HUDEP-2 (cell line): ENCODE results near the gene SELENOS.

Experiments
- DNase-seq, 76 experiments: peaks; one replicate each; lab custom pipeline; 2025; ENCODE audit not compliant: unreplicated experiment in 76 of 76; lab: John Stamatoyannopoulos, UW

The SELENOS gene

GRCh38 chr15:101252836-101253235 is 24.4 kb downstream of the SELENOS start:
- DNase-seq = no peak

GRCh38 chr15:101251830-101252820 is 25.2 kb downstream of the SELENOS start, which contains the start of gene CHSY1:
TSS of gene CHSY1 (minus strand) at chr15:101252048. CDS start at chr15:101251456, 592 bp downstream.
- peak in 74 of 76 experiments; percentile 23 to 90 (median 78) for DNase-seq

- peak in 4 of 76 experiments; percentile 2 to 48 (median 12) for DNase-seq
These were observed 26.1 kb downstream of the SELENOS start for GRCh38 chr15:101250873-101251829.

- DNase-seq = peak in 3 of 76 experiments; percentile 3 to 24 (median 18)
These were observed 26.9 kb downstream of the SELENOS start for GRCh38 chr15:101250341-101250831.

GRCh38 chr15:101248274-101248673 is 29.0 kb downstream of the SELENOS start:
- no peak for DNase-seq

- no peak for DNase-seq
These were observed 30.2 kb downstream of the SELENOS start for GRCh38 chr15:101246824-101247745.

GRCh38 chr15:101246391-101246790 is 30.9 kb downstream of the SELENOS start:
- DNase-seq = no peak

- no peak for DNase-seq
These were observed 32.2 kb downstream of the SELENOS start for GRCh38 chr15:101244889-101245668.

GRCh38 chr15:101244036-101244781 is 33.1 kb downstream of the SELENOS start:
- no peak for DNase-seq

- no peak for DNase-seq
These were observed 33.9 kb downstream of the SELENOS start for GRCh38 chr15:101243420-101243819.

GRCh38 chr15:101242999-101243336 is 34.3 kb downstream of the SELENOS start:
- DNase-seq = no peak

- no peak for DNase-seq
These were observed 34.9 kb downstream of the SELENOS start for GRCh38 chr15:101242160-101242998.

- no peak for DNase-seq
These were observed 36.9 kb downstream of the SELENOS start for GRCh38 chr15:101240358-101240757.

GRCh38 chr15:101239724-101240136 is 37.6 kb downstream of the SELENOS start:
- DNase-seq = no peak

- no peak for DNase-seq
These were observed 40.0 kb downstream of the SELENOS start for GRCh38 chr15:101237251-101237650.

- no peak for DNase-seq
These were observed 43.5 kb downstream of the SELENOS start for GRCh38 chr15:101233651-101234280.

GRCh38 chr15:101232677-101233076 is 44.6 kb downstream of the SELENOS start:
- no peak for DNase-seq
